HG03097 (cell line): Measurements from ENCODE around the gene CD109.
"Not testable (repeated sequence)": the region's sequence is repeated elsewhere in the genome, so short reads cannot be mapped to it uniquely, and the experiment has no call there.

Source experiments
- ATAC-seq: cut with Tn5 transposase; IDR thresholded peaks from one replicate; pipeline ENCODE4 v1.9.1; 2021; ENCODE audit not compliant: unreplicated experiment, low FRiP score

Gene CD109

DNA sequence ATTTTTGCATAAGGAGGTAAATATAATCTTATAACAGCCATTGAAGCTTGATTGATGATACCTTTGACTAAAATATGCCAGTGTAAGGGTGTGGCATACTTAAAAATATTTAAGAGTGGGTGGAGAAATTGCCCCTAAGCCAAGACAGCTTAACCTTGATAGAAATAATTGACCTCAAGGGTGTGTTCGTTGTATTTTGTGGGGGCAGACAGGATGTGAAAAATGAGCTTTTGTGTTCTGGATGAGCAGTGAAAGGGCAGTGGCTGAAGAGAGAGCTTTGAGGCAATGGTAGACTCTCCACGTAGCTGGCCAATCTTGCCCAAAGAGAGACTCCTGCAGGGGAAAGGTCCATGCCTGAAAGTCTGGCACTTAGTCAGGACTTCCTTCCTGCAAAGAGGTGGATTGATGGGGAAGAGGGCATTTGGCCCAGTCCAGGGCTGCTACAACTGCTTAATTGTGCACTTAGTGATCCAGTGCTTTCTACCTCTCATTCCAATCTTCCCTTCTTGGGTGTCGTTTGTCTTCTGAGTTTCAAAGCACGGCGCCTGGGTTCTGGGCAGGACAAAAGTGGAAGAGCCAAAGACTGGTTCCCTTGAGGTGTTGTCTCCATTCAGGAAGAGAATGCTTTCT is 15.6 kb upstream of the CD109 start:
- ATAC-seq, result no peak

DNA sequence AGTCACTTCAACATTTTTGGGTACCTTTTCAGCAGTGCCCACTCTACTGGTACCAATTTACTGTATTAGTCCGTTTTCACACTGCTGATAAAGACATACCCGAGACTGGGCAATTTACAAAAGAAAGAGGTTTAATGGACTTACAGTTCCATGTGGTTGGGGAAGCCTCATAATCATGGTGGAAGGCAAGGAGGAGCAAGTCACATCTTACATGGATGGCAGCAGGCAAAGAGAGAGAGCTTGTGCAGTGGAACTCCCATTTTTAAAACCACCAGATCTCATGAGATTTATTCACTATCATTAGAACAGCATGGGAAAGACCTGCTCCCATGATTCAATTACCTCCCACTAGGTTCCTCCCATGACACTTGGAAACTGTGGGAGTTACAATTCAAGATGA is 12.4 kb upstream of the CD109 start:
- ATAC-seq, result not testable (repeated sequence)

DNA sequence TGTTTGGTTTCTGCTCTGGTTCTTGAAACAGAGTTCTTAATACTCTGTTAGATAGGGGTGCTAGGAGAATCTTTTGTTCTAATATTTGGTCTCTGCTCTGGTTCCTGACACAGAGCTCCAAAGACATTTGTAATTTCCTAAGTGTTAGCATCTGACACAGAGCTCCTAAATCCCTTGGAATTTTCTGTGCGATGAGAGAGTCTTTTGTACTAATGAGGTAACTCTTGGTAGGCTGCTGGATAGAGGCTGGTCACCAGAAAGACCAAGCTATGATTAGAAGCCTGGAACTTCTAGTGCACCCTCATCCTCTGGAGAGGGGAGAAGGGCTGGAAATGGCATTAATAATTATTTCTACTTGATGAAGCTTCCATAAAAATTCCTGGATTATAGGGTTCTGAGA is 7.7 kb upstream of the CD109 start:
- no peak for ATAC-seq

DNA sequence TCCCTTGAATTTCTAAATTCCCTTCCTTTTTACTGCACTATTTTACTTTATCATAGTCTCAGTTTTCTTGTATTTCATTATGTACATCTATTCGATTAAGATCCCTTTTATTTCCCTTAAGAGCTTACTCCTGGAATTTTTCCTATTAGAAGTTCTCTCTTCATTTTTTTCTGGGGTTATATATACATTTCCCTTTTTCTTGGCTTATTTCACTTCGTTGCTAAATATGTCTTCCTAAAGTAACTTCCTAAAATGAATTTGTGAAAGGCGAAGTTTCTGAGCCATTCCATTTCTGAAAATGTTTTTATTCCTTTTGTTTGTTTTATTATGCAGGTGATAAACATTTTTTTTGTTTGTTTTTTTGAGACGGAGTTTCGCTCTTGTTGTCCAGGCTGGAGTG is 5.9 kb upstream of the CD109 start:
- ATAC-seq, result no peak

DNA sequence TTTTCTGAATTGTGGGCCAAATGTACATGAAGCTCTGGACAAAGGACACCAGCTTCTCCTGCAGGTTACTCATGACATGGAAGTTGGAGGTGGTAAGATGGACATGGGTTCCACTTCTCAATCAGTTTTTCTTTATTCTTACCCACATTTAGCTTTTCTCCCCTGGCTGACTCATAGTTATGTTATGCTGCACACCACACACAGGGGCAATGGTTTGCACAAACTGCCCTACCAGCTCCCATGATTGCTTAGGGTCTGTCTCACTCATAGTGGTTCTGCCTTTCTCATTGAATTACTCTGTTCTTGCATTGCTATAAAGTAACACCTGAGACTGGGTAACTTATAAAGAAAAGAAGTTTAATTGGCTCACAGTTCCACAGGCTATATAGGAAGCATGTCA is 4.5 kb upstream of the CD109 start:
- ATAC-seq, result no peak

DNA sequence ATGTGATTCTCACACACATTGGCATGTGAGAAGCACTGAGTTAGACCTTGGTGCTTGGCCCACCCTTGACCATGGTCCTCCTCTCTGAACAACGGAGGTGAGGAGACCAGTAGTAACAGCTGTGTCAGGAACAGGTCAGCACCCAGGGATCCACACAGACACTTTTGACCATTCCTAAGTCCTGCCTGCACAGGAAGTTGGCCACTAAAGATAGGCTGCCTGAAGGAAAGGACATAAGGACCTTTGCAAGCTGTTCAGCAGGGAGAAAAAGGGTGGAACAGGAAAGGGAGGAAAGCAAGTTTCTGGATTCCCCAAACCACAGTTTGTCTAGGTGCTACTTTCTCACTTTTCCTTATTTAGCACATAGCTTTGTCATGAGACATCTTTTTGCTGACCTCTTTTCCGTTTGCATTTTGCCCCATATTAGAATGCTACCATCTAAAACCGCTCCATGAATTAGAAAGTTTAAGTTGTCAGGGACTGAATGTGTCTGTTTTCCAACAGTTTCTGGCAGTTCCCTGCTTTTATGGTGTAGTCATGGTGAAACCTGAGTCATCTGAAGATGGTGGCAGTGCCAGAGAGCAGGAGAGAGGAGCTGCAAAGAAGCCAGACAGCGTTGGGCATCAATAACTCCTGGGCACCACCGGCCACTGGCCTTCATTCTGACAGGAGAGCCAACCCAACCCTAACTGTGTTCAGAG is 1.1 kb upstream of the CD109 start:
- no peak for ATAC-seq

DNA sequence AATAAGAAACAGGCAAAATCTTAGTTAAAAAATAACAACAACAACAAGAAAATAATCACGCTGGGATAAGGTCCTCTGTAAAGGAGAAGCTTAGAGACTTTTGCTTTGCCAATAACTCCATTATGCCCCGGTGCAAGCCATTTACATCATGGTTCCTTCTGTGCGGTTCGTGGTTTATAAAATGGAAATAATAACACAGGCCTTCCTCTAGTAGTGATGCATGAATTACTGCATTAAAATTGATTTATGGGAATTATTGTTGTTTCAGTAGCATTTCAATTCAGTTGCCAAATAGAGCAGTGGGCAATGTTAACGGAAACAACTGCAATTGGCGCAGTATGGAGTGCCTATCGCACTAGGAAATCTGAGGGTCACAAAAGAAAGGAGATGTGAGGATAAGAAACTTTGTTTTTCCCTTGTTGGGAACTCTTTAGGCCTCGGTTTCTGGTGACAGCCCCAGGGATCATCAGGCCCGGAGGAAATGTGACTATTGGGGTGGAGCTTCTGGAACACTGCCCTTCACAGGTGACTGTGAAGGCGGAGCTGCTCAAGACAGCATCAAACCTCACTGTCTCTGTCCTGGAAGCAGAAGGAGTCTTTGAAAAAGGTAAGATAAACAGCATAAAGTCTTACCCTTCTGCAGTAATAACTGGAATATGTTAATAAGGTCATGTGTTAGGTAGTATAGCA is 1.1 kb downstream of the CD109 start:
- ATAC-seq, result no peak

DNA sequence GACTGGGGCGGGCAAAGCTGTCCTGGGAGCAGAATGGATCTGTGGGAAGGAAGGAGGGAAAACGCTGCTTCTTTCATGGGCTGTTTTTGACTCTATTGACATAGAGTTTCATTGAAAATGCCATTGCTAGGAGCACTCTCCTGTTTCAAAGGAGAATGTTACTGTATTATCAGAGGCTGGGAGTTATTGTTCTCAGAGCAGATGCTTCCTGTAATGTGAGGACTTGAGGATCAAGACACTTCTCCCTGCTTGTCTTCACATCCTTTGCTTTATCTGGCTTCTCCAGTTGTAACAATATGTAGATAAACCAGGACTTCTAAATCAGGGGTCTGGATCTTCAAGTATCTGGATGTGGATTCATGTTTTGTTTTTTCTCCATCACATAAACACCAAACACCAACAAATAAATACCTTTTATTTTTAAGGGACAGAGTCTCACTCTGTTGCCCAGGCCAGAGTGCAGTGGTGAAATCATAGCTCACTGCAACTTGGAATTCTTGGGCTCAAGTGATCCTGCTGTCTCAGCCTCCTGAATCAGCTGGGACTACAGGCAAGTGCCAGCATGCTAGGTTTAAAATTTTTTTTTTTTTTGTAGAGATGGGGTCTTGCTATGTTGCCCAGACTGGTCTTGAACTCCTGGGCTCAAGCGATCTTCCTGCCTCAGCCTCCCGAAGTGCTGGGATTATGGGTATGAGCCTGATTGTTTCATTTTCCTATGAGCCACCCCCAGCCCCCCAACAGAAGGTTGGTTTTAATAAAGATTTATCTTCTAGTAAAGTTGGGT is 3.9 kb downstream of the CD109 start:
- no peak for ATAC-seq

DNA sequence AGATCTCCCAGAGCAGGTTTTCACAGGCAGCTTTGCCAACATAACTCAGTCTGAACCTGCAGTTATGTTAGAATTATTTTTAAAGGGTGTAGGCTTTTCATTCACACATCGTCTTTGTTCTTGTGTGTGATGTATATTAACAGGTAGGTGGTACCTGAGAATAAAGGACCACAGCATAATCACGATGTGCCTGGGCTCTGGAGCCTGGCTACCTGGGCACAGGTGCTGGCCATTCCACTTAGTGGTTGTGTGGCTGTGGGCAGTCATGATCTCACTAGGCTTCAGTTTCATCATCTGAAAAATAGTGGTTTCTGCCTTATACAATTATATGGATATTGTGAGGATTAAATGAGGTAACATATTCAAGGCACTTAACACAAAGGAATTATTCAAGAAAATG is 6.4 kb downstream of the CD109 start:
- ATAC-seq, result no peak

DNA sequence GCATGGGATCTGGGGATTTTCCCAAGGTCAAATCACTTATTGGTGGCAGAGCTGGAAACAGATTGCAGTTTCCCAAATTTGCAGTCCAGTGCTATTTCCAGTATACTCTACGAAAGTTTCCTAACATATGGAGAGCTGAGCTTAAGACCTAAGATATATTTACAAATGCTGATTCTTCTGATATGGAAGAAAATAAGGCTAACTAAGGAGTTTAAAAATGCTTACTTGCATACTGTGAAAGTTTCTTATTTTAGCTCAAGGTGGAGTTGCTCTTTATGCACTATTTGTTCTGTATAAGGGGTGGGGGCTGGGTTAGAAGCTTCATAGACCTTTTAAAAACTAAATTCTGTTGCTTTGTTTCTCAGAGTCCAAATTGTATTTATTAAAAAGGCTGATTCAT is 7.5 kb downstream of the CD109 start:
- no peak for ATAC-seq

DNA sequence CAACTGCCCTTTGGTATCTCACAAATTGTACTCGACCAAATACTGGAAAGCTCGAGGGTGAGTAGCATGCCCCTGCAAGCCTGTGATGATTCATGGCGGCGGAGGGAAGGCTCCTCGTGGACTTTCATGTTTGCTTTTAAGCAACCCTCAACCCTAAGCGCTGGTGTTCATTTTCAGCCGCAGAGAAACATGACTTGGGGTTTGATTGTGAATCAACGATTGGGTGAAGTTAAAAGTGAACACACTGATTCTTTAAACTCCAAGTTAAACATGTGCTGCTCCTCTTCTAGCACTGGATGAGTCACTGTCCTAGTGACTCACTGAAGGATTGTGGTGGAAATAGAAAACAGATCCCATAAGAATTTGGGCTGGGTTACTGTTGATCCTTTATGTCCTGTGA is 8.3 kb downstream of the CD109 start:
- ATAC-seq, result no peak

DNA sequence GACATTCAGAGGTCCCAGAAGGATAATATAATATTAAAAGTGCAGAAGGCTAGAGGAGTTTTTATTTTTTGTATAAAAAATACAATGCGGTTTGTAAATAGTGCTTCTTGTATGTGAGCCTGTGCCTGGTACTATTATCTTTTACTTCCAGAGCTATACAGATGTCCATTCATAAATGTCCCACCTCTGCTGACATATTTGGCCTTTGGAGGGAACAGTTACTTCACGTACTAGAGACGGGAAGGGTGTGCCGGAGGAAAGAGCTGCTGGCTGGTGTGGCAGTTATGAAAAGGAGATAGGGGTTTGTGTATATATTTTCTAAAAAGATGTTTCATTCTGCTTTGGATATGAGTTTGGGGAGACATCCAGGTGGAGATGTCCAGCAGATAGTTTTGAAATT is 8.8 kb downstream of the CD109 start:
- no peak for ATAC-seq

DNA sequence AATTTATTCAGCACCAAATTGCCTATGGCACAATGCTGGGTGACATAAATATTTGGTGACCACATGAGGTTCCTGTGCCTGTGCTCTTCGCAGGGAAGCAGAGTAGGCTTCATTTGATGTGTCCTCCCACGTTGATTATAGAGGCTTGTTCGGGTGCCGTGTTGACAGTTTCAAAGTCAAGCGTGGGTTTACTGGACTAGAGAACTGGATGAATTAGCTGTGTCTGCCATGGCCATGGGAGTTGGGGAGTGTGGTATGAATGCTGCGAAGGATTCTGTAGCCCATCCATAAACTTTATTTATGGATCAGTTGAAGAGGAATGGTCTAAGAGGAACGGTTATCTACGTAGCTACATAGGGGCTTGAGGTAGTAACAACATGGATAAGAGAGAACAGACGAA is 11.0 kb downstream of the CD109 start:
- ATAC-seq, result no peak

DNA sequence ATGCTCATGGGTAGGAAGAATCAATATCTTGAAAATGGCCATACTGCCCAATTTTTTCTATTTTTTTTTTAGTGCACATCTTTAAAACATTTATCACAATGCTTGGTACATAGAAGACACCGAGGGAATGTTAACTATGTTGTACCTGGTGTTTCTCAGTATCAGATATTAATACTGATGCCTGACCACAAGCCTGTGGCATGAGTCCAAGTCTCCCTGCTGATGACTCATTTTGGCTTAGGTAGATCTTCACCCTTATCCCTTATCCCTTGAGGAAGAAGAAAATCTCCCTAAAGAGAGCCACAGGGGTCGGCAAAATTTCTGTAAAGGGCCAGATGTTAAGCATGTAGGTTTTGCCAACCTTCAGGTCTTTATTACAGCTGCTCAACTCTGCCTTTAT is 14.5 kb downstream of the CD109 start:
- ATAC-seq, result no peak

DNA sequence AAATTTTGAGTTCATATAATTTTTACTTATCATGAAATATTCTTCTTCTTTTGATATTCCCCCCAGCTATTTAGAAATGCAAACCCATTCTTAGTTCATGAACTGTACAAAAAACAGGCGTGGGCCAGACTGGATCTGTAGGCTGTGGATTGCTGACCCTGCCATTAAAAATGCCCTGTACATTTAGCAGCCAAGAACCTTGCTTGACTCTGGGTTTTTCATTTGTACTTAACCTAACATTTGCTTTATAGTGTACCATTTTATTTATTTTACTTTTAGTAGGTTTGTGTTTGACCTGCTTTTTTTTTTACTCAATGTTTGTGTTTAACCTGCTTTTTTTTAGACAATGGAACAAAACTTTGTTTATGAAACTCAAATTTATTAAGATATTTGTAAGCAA is 14.9 kb downstream of the CD109 start:
- no peak for ATAC-seq

DNA sequence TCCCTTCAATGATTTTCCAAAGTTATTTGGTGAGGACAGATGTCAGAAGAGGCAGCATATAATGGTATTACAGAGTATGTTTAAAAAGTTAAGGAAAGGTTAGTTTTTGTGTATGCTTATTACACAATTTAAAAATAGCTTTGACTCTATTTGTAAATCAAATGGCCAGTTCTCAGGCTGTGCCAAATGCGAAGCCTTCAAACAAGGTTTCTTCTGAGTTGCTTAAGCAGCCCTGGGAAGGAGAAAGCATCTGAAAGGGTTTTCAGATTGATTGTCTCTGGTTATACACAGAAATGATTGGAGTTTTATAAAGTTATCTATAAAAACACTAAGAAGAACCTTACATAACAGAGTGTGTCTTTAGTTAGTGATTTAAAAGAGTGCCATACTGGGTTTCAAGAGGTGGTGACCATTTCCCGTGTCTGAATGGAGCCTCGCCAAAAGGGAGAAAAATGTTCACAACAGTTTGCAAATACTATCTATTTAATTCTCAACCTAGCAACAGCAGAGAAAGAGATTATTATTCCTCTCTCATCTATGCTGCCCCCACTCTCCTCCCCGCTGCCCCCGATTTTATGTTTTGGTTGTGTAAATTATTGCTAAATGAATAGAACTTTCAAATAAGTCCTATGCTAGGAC is 16.7 kb downstream of the CD109 start:
- ATAC-seq, result no peak

DNA sequence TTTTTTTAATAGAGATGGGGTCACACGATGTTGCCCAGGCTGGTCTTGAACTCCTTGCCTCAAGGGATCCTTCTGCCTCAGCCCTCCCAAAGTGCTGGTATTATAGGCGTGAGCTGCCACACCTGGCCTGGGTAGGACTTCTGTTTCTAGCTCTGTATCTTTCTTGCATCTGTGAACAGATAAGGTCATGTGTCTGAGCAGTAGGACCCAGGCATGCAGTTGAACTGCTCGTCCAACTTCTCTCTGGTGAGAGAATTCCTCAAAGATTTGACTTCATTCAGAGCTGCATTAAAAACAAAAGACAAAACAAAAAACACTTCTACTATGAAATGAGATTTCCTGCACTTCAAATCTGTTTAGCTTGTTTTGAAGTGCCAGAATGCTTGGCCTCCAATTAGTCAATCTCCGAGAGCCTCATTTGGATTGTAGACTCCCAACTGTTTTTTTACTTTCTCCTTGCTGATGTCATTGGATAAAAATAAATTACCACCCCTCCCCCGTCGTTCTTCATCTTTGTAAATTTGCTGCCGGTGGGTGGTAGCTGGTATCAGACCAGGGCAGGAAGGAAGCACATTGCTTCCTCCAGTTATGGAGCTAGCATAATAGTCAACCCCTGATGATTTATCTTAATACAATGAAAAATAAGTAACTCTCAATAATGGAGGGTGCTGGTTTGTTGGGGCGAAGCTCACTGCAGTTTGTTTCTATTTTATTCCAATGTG is 17.6 kb downstream of the CD109 start:
- ATAC-seq, result no peak

DNA sequence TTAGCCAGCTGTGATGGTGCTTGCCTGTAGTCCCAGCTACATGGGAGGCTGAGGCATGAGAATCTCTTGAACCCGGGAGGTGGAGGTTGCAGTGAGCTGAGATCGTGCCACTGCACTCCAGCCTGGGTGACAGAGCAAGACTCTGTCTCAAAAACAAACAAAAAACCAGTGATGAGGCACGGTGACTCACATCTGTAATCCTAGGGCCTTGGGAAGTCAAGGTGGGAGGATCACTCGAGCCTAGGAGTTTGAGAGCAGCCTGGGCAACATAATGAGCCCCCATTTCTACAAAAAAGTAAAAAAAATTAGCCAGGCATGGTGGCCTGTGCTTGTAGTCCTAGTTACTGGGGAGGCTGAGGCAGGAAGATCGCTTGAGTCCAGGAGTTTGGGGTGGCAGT is 19.1 kb downstream of the CD109 start:
- not testable (repeated sequence) for ATAC-seq

DNA sequence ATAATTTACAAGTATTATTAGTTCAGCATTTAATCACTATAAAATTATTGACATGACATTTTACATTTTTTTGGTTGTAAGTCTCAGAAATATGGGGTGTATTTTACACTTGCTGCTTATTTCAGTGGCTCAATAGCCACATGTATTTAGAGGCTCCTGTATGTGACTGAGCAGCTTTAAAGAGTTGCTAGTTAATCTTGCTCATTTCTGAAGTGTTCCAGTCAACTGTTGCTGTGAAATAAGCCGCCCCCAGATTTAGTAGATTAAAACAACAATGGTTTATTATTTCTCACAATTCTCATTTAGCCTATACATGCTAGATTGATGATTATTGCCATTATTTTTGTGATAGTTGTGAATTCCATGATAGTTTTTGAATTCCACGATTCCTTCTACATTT is 23.0 kb downstream of the CD109 start:
- ATAC-seq, result no peak
